ENCODE data around the gene RNU1-3. TPM values are rescaled to one million over a fixed set of nuclear protein-coding genes. Genes with fewer than 3 reads are reported as not detected.
"Not testable (repeated sequence)": the region's sequence is repeated elsewhere in the genome, so short reads cannot be mapped to it uniquely, and the experiment has no call there.

The RNU1-3 gene
- total RNA-seq, 4 donors from 2014 or later: under 0.01 TPM

- WGBS, 2 donors: 1 to 6% methylated on average over 4 of the region's 4 CpGs
- H3K27ac ChIP-seq; H3K36me3 ChIP-seq; H3K27me3 ChIP-seq; H3K9me3 ChIP-seq; intact Hi-C loops (cut with DNase I); DNase-seq; H3K4me1 ChIP-seq; H3K4me3 ChIP-seq (replicated peaks in 1 of 3): not testable (repeated sequence)
- TF ChIP-seq, protein P1, sequence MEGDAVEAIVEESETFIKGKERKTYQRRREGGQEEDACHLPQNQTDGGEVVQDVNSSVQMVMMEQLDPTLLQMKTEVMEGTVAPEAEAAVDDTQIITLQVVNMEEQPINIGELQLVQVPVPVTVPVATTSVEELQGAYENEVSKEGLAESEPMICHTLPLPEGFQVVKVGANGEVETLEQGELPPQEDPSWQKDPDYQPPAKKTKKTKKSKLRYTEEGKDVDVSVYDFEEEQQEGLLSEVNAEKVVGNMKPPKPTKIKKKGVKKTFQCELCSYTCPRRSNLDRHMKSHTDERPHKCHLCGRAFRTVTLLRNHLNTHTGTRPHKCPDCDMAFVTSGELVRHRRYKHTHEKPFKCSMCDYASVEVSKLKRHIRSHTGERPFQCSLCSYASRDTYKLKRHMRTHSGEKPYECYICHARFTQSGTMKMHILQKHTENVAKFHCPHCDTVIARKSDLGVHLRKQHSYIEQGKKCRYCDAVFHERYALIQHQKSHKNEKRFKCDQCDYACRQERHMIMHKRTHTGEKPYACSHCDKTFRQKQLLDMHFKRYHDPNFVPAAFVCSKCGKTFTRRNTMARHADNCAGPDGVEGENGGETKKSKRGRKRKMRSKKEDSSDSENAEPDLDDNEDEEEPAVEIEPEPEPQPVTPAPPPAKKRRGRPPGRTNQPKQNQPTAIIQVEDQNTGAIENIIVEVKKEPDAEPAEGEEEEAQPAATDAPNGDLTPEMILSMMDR (IDR thresholded peaks at IDR 0.05): peak in 2 of 6 experiments; percentile 38 to 60
Measured at GRCh38 chr1:16684738-16685337, 18.1 kb upstream of the RNU1-3 start.

GRCh38 chr1:16684152-16684551 is 17.4 kb upstream of the RNU1-3 start:
- H3K27ac ChIP-seq; intact Hi-C loops (cut with DNase I); H3K27me3 ChIP-seq; H3K9me3 ChIP-seq; H3K4me1 ChIP-seq; DNase-seq; H3K4me3 ChIP-seq (replicated peaks in 1 of 3); H3K36me3 ChIP-seq: not testable (repeated sequence)
- 33 to 38% methylated on average over 2 of the region's 2 CpGs for WGBS, 2 donors

DNA sequence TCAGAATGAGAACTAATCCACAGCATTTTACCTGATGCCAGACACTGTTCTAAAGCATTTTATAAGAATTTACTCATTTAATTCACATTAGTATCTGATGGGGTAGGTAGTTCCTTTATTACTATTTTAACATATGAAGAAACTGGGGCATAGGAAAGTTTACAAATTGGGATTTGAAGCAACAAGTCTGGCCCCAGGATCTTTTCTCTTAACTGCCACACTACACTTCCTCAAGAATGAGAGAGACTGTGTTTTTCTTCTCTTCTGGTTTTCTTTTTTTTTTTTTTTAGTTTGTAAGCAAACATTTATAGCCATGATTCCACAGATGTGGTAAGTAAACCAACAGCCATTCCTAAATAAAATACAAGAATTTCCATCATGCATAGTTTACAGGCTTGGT is 16.1 kb upstream of the RNU1-3 start:
- DNase-seq; H3K9me3 ChIP-seq; H3K36me3 ChIP-seq; H3K27me3 ChIP-seq; H3K4me1 ChIP-seq; intact Hi-C loops (cut with DNase I); H3K4me3 ChIP-seq (replicated peaks in 1 of 3); H3K27ac ChIP-seq: not testable (repeated sequence)

DNA sequence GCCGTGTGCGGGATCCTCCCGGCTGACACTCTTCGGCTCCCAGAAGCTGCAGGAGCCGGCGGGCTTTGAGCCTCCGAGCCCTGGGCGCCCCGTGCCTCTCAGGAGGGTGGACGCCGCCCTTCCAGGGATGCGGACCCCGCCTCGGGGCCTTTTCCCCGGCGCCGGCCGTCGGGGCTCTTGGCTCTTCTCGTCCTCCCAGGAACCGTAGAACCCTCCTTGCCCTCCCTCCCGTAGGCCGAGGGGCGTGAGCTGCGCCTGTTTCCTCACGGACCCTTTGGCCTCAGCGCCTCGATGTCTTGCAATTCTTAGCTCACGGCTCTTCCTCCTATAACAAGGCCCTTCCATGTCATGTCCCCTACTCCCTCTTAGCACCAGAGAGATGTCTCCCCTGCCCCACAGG is 13.6 kb upstream of the RNU1-3 start:
- H3K27me3 ChIP-seq; DNase-seq; H3K36me3 ChIP-seq; intact Hi-C loops (cut with DNase I); H3K4me3 ChIP-seq (replicated peaks in 1 of 3); H3K27ac ChIP-seq; H3K4me1 ChIP-seq; H3K9me3 ChIP-seq: not testable (repeated sequence)
- WGBS, 2 donors: 35 to 53% methylated on average over 15 to 18 of the region's 29 CpGs

DNA sequence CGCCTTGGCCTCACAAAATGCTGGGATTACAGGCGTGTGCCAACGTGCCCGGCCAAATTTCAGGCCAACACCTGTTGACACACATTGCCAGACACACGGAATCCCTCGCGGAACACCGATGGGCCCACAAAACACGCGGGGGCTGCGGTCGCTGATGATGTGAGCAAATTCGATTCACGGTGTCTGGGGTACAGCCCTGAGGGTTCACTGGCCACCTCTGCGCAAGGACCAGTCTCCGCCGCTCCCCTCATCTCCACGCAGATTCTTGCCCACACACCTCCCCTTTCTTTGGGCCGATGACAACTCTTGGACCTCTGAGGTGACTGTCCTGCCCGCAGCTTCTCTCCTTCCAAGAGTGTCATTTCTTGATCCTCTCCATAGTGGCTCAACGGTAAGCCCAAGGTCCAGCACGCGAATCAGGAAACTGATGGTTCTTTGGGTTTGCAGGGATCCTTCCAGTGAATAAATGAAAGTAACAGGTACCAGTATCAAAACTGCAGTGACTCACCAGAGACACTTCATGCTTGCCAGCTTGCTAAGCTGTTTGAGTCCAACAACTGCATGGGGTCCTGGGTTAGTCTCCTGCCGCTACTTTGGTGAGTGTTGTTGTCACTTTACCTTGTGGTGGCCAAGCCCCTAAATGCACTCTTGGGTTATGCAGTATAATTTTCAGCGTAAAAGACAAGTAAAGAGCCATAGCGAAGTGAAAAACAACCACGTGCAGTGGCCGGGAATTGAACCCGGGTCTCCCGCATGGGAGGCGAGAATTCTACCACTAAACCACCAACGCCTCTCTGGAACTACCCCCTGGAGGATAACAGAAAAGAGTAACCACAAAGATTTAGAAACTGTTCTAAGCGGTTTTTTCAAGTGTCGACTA is 11.0 kb upstream of the RNU1-3 start:
- H3K27me3 ChIP-seq: no peaks in the 10 kb centered on the region
- WGBS, 2 donors: 79 to 80% methylated on average over 34 of the region's 34 CpGs
- no peaks in the 10 kb centered on the region for H3K4me1 ChIP-seq
- no peaks in the 10 kb centered on the region for H3K9me3 ChIP-seq
- no peak overlapping the region for H3K4me3 ChIP-seq (replicated peaks in 1 of 3)
- H3K36me3 ChIP-seq: no peaks in the 10 kb centered on the region
- no peak for TF ChIP-seq POLR2A (IDR thresholded peaks at IDR 0.05)
- TF ChIP-seq, protein P1 (IDR thresholded peaks at IDR 0.05): no peak
- DNase-seq: no peak
- intact Hi-C loops (cut with DNase I): no loop called here
- no peak overlapping the region for H3K27ac ChIP-seq

DNA sequence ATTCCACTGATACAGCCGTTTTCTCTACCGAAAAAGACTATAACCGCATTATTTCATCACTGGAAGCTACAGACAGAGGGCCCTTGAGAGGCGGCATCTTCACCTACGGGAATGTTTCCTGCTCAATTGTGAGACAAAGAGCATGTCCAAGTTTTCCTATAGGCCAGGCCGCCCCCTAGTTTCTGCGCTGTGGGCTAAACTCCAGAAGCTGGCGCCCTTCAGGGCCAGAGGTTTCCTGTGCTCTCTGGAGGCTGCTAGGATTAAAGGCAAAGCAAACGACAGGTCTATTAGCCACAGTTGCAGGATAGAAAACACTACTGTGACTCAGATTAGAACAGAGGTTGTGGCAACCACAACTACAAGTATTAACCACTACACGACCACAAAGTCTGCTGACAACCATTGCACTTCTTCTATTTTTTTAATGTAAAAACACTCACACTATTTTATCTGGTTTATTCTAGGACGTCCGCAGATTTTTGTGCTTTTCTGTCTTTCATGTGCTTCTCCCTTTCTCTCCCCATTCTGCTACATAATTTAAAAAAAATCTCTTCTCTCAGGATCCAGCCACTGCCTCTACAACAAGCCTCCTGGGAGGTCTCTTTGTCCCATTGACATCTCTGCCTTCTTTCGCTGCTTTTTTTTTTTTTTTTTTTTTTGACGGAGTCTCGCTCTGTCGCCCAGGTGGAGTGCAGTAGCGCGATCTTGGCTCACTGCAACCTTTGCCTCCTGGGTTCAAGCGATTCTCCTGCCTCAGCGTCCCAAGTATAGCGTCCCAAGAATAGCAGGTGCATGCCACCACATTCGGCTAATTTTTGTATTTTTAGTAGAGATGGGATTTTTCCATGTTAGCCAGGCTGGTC is 10.1 kb upstream of the RNU1-3 start:
- H3K9me3 ChIP-seq: not testable (repeated sequence)
- 56 to 60% methylated on average over 22 of the region's 22 CpGs for WGBS, 2 donors

DNA sequence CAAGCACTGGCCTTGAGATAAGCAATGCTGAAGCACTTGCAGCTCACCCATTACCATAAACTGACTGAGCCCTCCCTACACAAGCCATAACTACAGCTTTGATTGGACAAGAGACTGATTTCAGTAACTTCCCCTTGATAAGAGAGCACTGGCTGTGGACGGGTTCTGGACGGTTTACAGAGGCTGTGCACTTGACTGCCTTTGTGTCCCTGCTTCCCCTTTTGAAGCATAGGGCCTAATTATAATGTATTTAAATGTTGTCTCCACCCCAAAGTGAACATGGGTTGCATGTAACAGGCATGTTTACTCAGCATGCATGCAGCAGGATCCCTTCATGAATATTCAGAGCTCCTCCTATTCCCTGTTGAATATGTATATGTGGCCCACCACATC is 8.4 kb upstream of the RNU1-3 start:
- H3K4me3 ChIP-seq (replicated peaks in 1 of 3); H3K9me3 ChIP-seq; DNase-seq; H3K4me1 ChIP-seq; H3K27me3 ChIP-seq; intact Hi-C loops (cut with DNase I); H3K27ac ChIP-seq; H3K36me3 ChIP-seq: not testable (repeated sequence)
- WGBS, 2 donors: no CpG with 5 or more reads among the region's 2 CpGs

More for the DNA sequence above, 10.1 kb upstream of the RNU1-3 start:
- H3K4me3 ChIP-seq (replicated peaks in 1 of 3); H3K36me3 ChIP-seq; H3K4me1 ChIP-seq; H3K27ac ChIP-seq; DNase-seq; intact Hi-C loops (cut with DNase I); H3K27me3 ChIP-seq: not testable (repeated sequence)

GRCh38 chr1:16673976-16674375 is 7.2 kb upstream of the RNU1-3 start:
- H3K27me3 ChIP-seq; DNase-seq; H3K9me3 ChIP-seq; H3K36me3 ChIP-seq; H3K4me3 ChIP-seq (replicated peaks in 1 of 3); intact Hi-C loops (cut with DNase I); H3K4me1 ChIP-seq; H3K27ac ChIP-seq: not testable (repeated sequence)
- 49 to 58% methylated on average over 5 of the region's 5 CpGs for WGBS, 2 donors

- H3K9me3 ChIP-seq; H3K27ac ChIP-seq; H3K4me3 ChIP-seq (replicated peaks in 1 of 3); DNase-seq; H3K4me1 ChIP-seq; intact Hi-C loops (cut with DNase I); H3K27me3 ChIP-seq; H3K36me3 ChIP-seq: not testable (repeated sequence)
- no CpG with 5 or more reads among the region's 11 CpGs for WGBS, 2 donors
Measured at GRCh38 chr1:16665836-16666235, 912 bp downstream of the RNU1-3 start.

GRCh38 chr1:16658234-16658633 is 8.5 kb downstream of the RNU1-3 start:
- intact Hi-C loops (cut with DNase I); H3K4me3 ChIP-seq (replicated peaks in 1 of 3); H3K9me3 ChIP-seq; H3K27ac ChIP-seq; DNase-seq; H3K4me1 ChIP-seq; H3K36me3 ChIP-seq; H3K27me3 ChIP-seq: not testable (repeated sequence)
- WGBS, 2 donors: no CpG with 5 or more reads among the region's 32 CpGs
